ENCODE data around the gene GRID2.

GRID2 gene

DNA sequence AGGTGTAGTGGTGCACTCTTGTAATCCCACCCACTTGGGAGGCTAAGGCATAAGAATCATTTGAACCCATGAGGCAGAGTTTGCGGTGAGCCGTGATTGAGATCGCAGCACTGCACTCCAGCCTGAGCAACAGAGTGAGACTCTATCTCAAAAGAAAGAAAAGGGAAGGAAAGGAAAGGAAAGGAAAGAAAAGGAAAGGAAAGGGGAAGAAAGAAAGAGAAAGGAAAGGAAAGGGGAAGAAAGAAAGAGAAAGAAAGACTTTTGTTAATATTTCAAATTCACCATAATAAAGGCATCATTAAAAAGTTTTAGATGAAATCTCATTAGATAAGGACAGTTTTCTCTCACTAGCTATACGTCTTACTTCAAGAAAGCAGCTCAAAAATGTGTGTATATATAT, 864.3 kb downstream of the GRID2 start:
- Histone ChIP-seq H3K27me3 (ENCODE audit: control insufficient read depth, insufficient read depth, low read length) (no peaks in the 10 kb centered on the region), H3K36me3 (ENCODE audit: control insufficient read depth, insufficient read depth, low read length) (no peaks in the 10 kb centered on the region), H3K9me3 (ENCODE audit: control insufficient read depth, low read length) (no peaks in the 10 kb centered on the region), H3K27ac (no peak overlapping the region), H3K9ac (no peak overlapping the region), H2AFZ (no peak overlapping the region), H3K4me1 (no peaks in the 10 kb centered on the region), H3K4me3 (ENCODE audit: low read depth, low read length) (no peak overlapping the region), H3K4me2 (ENCODE audit: low read length) (no peak overlapping the region), H3K79me2 (no peaks in the 10 kb centered on the region)
- TF ChIP-seq, protein P1, sequence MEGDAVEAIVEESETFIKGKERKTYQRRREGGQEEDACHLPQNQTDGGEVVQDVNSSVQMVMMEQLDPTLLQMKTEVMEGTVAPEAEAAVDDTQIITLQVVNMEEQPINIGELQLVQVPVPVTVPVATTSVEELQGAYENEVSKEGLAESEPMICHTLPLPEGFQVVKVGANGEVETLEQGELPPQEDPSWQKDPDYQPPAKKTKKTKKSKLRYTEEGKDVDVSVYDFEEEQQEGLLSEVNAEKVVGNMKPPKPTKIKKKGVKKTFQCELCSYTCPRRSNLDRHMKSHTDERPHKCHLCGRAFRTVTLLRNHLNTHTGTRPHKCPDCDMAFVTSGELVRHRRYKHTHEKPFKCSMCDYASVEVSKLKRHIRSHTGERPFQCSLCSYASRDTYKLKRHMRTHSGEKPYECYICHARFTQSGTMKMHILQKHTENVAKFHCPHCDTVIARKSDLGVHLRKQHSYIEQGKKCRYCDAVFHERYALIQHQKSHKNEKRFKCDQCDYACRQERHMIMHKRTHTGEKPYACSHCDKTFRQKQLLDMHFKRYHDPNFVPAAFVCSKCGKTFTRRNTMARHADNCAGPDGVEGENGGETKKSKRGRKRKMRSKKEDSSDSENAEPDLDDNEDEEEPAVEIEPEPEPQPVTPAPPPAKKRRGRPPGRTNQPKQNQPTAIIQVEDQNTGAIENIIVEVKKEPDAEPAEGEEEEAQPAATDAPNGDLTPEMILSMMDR (IDR thresholded peaks at IDR 0.05): no peak

DNA sequence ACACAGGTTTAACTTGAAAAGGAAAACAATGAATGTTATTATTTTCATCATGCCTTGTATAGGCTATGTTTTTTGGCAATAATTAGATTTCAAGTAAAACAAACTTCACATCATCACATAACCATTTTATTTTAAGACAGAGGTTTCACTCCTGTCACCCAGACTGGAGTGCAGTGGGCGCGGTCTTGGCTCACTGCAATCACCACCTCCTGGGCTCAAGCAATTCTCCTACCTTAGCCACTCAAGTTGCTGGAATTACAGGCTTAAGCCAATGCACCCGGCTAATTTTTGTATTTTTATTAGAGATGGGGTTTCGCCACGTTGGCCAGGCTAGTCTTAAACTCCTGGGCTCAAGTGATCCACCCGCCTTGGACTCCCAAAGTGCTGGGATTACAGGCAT, 866.2 kb downstream of the GRID2 start:
- Histone ChIP-seq H3K4me1 (no peaks in the 10 kb centered on the region), H3K4me2 (ENCODE audit: low read length) (no peak overlapping the region), H3K27me3 (ENCODE audit: control insufficient read depth, insufficient read depth, low read length) (no peaks in the 10 kb centered on the region), H3K27ac (no peak overlapping the region), H3K9ac (no peak overlapping the region), H3K9me3 (ENCODE audit: control insufficient read depth, low read length) (no peaks in the 10 kb centered on the region), H3K4me3 (ENCODE audit: low read depth, low read length) (no peak overlapping the region), H3K79me2 (no peaks in the 10 kb centered on the region), H3K36me3 (ENCODE audit: control insufficient read depth, insufficient read depth, low read length) (no peaks in the 10 kb centered on the region), H2AFZ (no peak overlapping the region)
- TF ChIP-seq, protein P1 (IDR thresholded peaks at IDR 0.05): no peak

DNA sequence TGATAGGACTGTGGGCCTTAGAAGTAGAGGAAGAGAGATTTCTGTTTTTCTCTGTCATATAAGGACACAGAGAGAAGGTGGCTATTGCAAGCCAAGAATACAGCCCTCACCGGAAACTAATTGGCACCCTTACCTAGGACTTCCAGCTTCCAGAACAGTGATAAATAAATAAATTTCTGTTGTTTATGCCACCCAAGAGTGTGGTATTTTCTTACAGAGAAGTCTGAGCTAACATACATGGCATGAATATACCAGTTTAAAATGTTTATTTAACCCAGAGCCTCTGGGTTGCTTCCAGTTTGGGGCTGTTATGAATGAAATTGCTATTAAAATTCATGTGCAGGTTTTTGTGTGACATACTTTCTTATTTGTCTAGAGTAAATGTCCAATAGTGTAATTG, 870.8 kb downstream of the GRID2 start:
- H3K9me3 ChIP-seq (ENCODE audit: control insufficient read depth, low read length): no peaks in the 10 kb centered on the region
- H3K27ac ChIP-seq: no peak overlapping the region
- H3K36me3 ChIP-seq (ENCODE audit: control insufficient read depth, insufficient read depth, low read length): no peaks in the 10 kb centered on the region
- H3K79me2 ChIP-seq: no peaks in the 10 kb centered on the region
- H3K4me2 ChIP-seq (ENCODE audit: low read length): no peak overlapping the region
- H3K9ac ChIP-seq: no peak overlapping the region
- no peak overlapping the region for H3K4me3 ChIP-seq (ENCODE audit: low read depth, low read length)
- no peaks in the 10 kb centered on the region for H3K4me1 ChIP-seq
- no peak overlapping the region for H2AFZ ChIP-seq
- TF ChIP-seq, protein P1 (IDR thresholded peaks at IDR 0.05): no peak
- H3K27me3 ChIP-seq (ENCODE audit: control insufficient read depth, insufficient read depth, low read length): no peaks in the 10 kb centered on the region

DNA sequence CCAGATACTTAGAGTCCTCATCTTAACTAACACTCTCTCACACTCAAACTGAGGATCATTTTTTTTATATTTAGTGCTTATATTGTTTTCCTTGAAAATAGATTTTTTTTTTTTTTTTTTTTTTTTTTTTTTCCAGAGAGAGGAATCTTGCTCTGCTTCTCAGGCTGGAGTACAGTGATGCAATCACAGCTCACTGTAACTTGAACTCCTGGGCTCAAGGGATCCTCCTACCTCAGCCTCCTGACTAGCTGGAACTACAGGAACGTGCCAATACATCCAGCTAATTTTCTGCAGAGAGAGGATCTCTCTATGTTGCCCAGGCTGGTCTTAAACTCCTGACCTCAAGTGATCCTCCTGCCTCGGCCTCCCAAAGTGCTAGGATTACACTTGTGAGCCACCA, 874.5 kb downstream of the GRID2 start:
- no peaks in the 10 kb centered on the region for H3K9me3 ChIP-seq (ENCODE audit: control insufficient read depth, low read length)
- no peaks in the 10 kb centered on the region for H3K27me3 ChIP-seq (ENCODE audit: control insufficient read depth, insufficient read depth, low read length)

DNA sequence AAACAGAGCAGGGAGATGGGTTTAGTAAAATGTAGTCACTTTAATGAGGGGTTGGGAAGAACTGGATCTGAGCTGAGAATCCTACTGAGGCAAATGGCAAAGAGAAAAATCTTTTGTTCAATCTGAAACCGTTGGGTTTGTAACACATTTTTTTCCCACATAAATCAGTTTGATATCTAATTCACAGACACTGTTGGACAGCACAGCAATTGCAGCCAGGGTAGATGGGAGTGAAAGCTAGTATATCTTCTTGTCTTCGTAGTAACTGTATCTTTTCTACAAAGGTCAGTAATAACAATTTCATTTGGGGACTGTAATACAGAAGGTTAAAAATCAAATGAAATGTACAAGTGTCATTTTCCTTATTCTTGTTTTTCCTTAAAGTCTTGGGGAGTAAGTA, 875.3 kb downstream of the GRID2 start:
- Histone ChIP-seq H3K4me1 (no peaks in the 10 kb centered on the region), H3K27ac (no peak overlapping the region), H3K36me3 (ENCODE audit: control insufficient read depth, insufficient read depth, low read length) (no peaks in the 10 kb centered on the region), H3K27me3 (ENCODE audit: control insufficient read depth, insufficient read depth, low read length) (no peaks in the 10 kb centered on the region), H3K9ac (no peak overlapping the region), H3K4me3 (ENCODE audit: low read depth, low read length) (no peak overlapping the region), H3K4me2 (ENCODE audit: low read length) (no peak overlapping the region), H3K9me3 (ENCODE audit: control insufficient read depth, low read length) (no peaks in the 10 kb centered on the region), H2AFZ (no peak overlapping the region), H3K79me2 (no peaks in the 10 kb centered on the region)
- TF ChIP-seq, protein P1 (IDR thresholded peaks at IDR 0.05): no peak

More for the DNA sequence above, 874.5 kb downstream of the GRID2 start:
- Histone ChIP-seq H3K79me2 (no peaks in the 10 kb centered on the region), H3K36me3 (ENCODE audit: control insufficient read depth, insufficient read depth, low read length) (no peaks in the 10 kb centered on the region), H3K4me2 (ENCODE audit: low read length) (no peak overlapping the region), H3K4me3 (ENCODE audit: low read depth, low read length) (no peak overlapping the region), H3K9ac (no peak overlapping the region), H2AFZ (no peak overlapping the region), H3K27ac (no peak overlapping the region), H3K4me1 (no peaks in the 10 kb centered on the region)
- TF ChIP-seq, protein P1 (IDR thresholded peaks at IDR 0.05): no peak
